ENCODE measurements around the gene SMYD4. TPM values are rescaled to one million over a fixed set of nuclear protein-coding genes. Genes with fewer than 3 reads are reported as not detected.
A peak's percentile ranks its signal among the peaks of the same experiment; 100 is the strongest.
"Not testable (repeated sequence)": the region's sequence is repeated elsewhere in the genome, so short reads cannot be mapped to it uniquely, and the experiment has no call there.

Gene SMYD4
- total RNA-seq, 1 experiment from 2014 or later: 32.1 TPM

GRCh38 chr17:1773696-1774181 lies 56.0 kb downstream of the SMYD4 start:
- Histone ChIP-seq H3K36me3 (ENCODE audit: control insufficient read depth, insufficient read depth, low read length) (no peaks in the 10 kb centered on the region), H3K9me3 (no peaks in the 10 kb centered on the region), H3K4me3 (ENCODE audit: low read depth, low read length) (no peak overlapping the region), H3K27me3 (replicated peaks; ENCODE audit: control insufficient read depth, insufficient read depth, low read length) (no peaks in the 10 kb centered on the region), H3K4me1 (peaks cover 32% of the 10 kb centered on the region)
- no TSS peak for BruUV-seq (replicated peaks)
- no peaks in the 10 kb centered on the region for H3K27me3 Mint-ChIP-seq (ENCODE audit: insufficient read depth, unreplicated experiment)
- H3K4me1 Mint-ChIP-seq (ENCODE audit: low read depth, unreplicated experiment): peaks cover 14% of the 10 kb centered on the region
- intact Hi-C loops (cut with micrococcal nuclease; ENCODE audit: unreplicated experiment): no loop called here
- no peak overlapping the region for H3K4me3 Mint-ChIP-seq (ENCODE audit: unreplicated experiment)
- no peak for DNase-seq
- H3K27ac Mint-ChIP-seq (ENCODE audit: unreplicated experiment): no peak overlapping the region
- CTCF ChIA-PET: interaction anchor here (0.6 kb wide), 1 partner anchor 60 kb away, joined by 3 read pairs; no protein-coding TSS in a partner anchor
- POLR2A ChIA-PET: interaction anchor here (0.8 kb wide), 1 partner anchor 57 kb away, joined by 3 read pairs; no protein-coding TSS in a partner anchor
- no peak for TF ChIP-seq CTCF (IDR thresholded peaks at IDR 0.05; ENCODE audit: insufficient read depth in 1 of 2, low read depth in 1 of 2, low read length in 1 of 2, severe bottlenecking in 1 of 2, unreplicated experiment in 1 of 2)
- no peaks in the 10 kb centered on the region for H3K9me3 Mint-ChIP-seq (ENCODE audit: unreplicated experiment)
- H3K36me3 Mint-ChIP-seq (ENCODE audit: insufficient read depth, unreplicated experiment): peaks cover 82% of the 10 kb centered on the region

- DNase-seq; intact Hi-C loops (cut with micrococcal nuclease; ENCODE audit: unreplicated experiment); H3K27me3 ChIP-seq (replicated peaks; ENCODE audit: control insufficient read depth, insufficient read depth, low read length); BruUV-seq (replicated peaks); H3K36me3 ChIP-seq (ENCODE audit: control insufficient read depth, insufficient read depth, low read length); H3K27me3 Mint-ChIP-seq (ENCODE audit: insufficient read depth, unreplicated experiment); H3K9me3 ChIP-seq; H3K4me3 Mint-ChIP-seq (ENCODE audit: unreplicated experiment); H3K4me3 ChIP-seq (ENCODE audit: low read depth, low read length); H3K9me3 Mint-ChIP-seq (ENCODE audit: unreplicated experiment): not testable (repeated sequence)
- POLR2A ChIA-PET: interaction anchor here (0.6 to 0.8 kb wide), 2 partner anchors 17 to 56 kb away, joined by 3 read pairs; no protein-coding TSS in a partner anchor
- H3K27ac Mint-ChIP-seq (ENCODE audit: unreplicated experiment): peak overlapping the region; percentile 78
- H3K4me1 ChIP-seq: peaks cover 32% of the 10 kb centered on the region
- CTCF ChIA-PET: interaction anchor here (0.6 to 0.7 kb wide), 3 partner anchors 9 to 59 kb away, joined by 3 to 6 read pairs (median 3); no protein-coding TSS in a partner anchor
- H3K36me3 Mint-ChIP-seq (ENCODE audit: insufficient read depth, unreplicated experiment): peaks cover 76% of the 10 kb centered on the region
- H3K4me1 Mint-ChIP-seq (ENCODE audit: low read depth, unreplicated experiment): peaks cover 14% of the 10 kb centered on the region
These were observed 56.6 kb downstream of the SMYD4 start for GRCh38 chr17:1773000-1773695.

GRCh38 chr17:1769822-1770477 lies 59.8 kb downstream of the SMYD4 start:
- Histone ChIP-seq H3K4me3 (ENCODE audit: low read depth, low read length) (no peak overlapping the region), H3K27me3 (replicated peaks; ENCODE audit: control insufficient read depth, insufficient read depth, low read length) (no peaks in the 10 kb centered on the region), H3K4me1 (peaks cover 32% of the 10 kb centered on the region), H3K9me3 (no peaks in the 10 kb centered on the region), H3K36me3 (ENCODE audit: control insufficient read depth, insufficient read depth, low read length) (no peaks in the 10 kb centered on the region)
- intact Hi-C loops (cut with micrococcal nuclease; ENCODE audit: unreplicated experiment): loop anchor here (1.0 to 2.0 kb wide), 2 partner anchors 34 to 53 kb away; no protein-coding TSS in a partner anchor
- POLR2A ChIA-PET: interaction anchor here (0.6 to 2.8 kb wide), 18 partner anchors 8 to 718 kb away, joined by 3 to 81 read pairs (median 3); partner anchors contain the start of genes RILP, RPA1, SCARF1 and SERPINF1
- Mint-ChIP-seq H3K9me3 (ENCODE audit: unreplicated experiment) (no peaks in the 10 kb centered on the region), H3K4me1 (ENCODE audit: low read depth, unreplicated experiment) (peaks cover 14% of the 10 kb centered on the region), H3K36me3 (ENCODE audit: insufficient read depth, unreplicated experiment) (peaks cover 52% of the 10 kb centered on the region), H3K4me3 (ENCODE audit: unreplicated experiment) (peak overlapping the region; percentile 47), H3K27ac (ENCODE audit: unreplicated experiment) (peak overlapping the region; percentile 98), H3K27me3 (ENCODE audit: insufficient read depth, unreplicated experiment) (no peaks in the 10 kb centered on the region)
- CTCF ChIA-PET: interaction anchor here (0.6 to 2.1 kb wide), 10 partner anchors 14 to 559 kb away, joined by 3 to 19 read pairs (median 6); partner anchors contain the start of genes RILP and SCARF1
- TF ChIP-seq CTCF (IDR thresholded peaks at IDR 0.05; ENCODE audit: insufficient read depth in 1 of 2, low read depth in 1 of 2, low read length in 1 of 2, severe bottlenecking in 1 of 2, unreplicated experiment in 1 of 2): no peak
- peak; percentile 91 to 96 for DNase-seq
- TSS peak; percentile 87 for BruUV-seq (replicated peaks)

Measured in Caco-2 (cell line).